Gastroesophageal sphincter (tissue), 3 donors: ENCODE results near the gene PIP5K1C.

ENCODE experiments used
- CTCF ChIP-seq, 4 experiments: fragments of 200-600 bp in 2 of 4; fragments of 450-650 bp in 2 of 4; sonication (generic) in 1 of 4; IDR thresholded peaks; one replicate each; pipeline ENCODE4 v1.5.1; 2017 to 2019; ENCODE audit warnings: antibody characterized with exemption in 4 of 4, mild to moderate bottlenecking in 2 of 4, moderate library complexity in 2 of 4
- EP300 ChIP-seq: sonication (generic); formaldehyde crosslinking; IDR thresholded peaks from one replicate; pipeline ENCODE4 v1.6.1; 2017; ENCODE audit warnings: antibody characterized with exemption, mild to moderate bottlenecking
- POLR2A ChIP-seq, 2 donors: fragments of 450-650 bp; IDR thresholded peaks; one replicate each; pipeline ENCODE4 v1.6.1; 2017; ENCODE audit warnings: antibody characterized with exemption in 2 of 2, mild to moderate bottlenecking in 2 of 2, moderate library complexity in 1 of 2
- POLR2AphosphoS5 ChIP-seq: sonication (generic); formaldehyde crosslinking; IDR thresholded peaks from one replicate; pipeline ENCODE4 v1.6.1; 2017; ENCODE audit warnings: antibody characterized with exemption

- no peak for TF ChIP-seq CTCF (IDR thresholded peaks at IDR 0.05)
- TF ChIP-seq POLR2A (IDR thresholded peaks at IDR 0.05) = no peak
- TF ChIP-seq EP300 = no peak
- TF ChIP-seq POLR2AphosphoS5 = no peak
Measured at GRCh38 chr19:3697671-3698385, 2.4 kb downstream of the PIP5K1C start.
